SIG-M5 treated with dmso at 0.1 percent for 504 hours (cell line): ENCODE results near the gene NFXL1.

ENCODE experiments used
- DNase-seq: peaks from one replicate; lab custom pipeline; 2025; ENCODE audit not compliant: unreplicated experiment; lab: John Stamatoyannopoulos, UW

Gene NFXL1

GRCh38 chr4:47835494-47835893 lies 78.9 kb downstream of the NFXL1 start:
- DNase-seq, result no peak

- DNase-seq, result no peak
Measured at GRCh38 chr4:47831026-47831679, 83.2 kb downstream of the NFXL1 start.

DNA sequence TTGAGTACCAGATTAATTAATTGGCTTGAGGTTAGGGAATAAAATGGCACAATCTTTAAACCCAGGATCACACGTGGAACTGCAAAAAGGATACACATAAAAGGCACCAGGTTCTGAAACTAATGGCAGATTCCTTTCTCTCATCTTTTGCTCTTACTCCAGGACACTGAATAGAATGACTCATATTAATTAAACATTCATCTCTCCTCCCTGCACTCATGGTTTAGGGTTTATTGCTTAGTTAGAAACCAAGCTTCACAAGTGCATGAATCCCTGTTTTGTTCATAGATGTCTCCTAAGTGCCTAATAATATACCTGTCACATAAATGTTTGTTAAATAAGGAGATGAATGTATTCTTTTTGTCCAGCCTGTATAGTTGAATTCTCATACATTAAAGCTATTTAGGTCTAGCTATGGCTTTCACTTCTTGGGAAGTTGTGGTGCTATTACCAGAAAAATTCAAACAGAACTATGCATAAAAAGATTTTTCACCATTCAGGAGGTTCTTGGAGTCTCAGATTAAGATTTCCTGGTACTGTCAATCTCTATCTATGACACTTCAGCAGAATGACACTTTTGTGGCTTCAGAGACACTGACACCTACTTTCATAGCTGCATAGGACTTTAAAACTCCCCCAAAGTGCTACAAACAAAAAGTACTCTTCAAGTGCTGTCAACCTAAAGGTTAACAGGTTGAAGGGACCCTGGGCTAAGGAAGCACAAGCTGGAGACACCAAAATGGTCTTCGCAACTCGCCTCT lies 83.9 kb downstream of the NFXL1 start:
- no peak for DNase-seq

DNA sequence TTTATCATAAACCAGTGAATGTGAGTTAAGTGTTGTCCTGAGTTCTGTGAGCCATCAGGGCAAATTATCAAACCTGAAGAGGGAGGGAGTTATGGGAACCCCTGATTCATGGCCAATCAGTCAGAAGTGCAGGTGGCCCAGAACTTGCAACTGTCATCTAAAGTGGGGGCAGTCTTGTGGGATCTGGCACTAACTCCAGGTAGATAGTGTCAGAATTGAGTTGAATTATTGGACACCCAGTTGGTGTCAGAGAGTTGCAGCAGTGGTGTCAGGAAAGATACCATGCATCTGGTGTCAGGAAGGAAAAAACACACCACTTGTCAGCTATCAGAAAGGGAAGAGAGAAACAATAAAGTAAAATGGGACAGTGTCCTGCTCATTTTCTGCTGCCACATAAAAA lies 84.9 kb downstream of the NFXL1 start:
- DNase-seq, result no peak

- DNase-seq, result no peak
Measured at GRCh38 chr4:47827343-47828047, 86.9 kb downstream of the NFXL1 start.

- DNase-seq, result no peak
Measured at GRCh38 chr4:47824840-47825239, 89.5 kb downstream of the NFXL1 start.

- DNase-seq, result no peak
Measured at GRCh38 chr4:47819178-47819577, 95.2 kb downstream of the NFXL1 start.

- DNase-seq, result no peak
Measured at GRCh38 chr4:47817275-47817674, 97.1 kb downstream of the NFXL1 start.

GRCh38 chr4:47816748-47817147 lies 97.6 kb downstream of the NFXL1 start:
- DNase-seq, result no peak

GRCh38 chr4:47814618-47815295 lies 99.6 kb downstream of the NFXL1 start:
- no peak for DNase-seq

DNA sequence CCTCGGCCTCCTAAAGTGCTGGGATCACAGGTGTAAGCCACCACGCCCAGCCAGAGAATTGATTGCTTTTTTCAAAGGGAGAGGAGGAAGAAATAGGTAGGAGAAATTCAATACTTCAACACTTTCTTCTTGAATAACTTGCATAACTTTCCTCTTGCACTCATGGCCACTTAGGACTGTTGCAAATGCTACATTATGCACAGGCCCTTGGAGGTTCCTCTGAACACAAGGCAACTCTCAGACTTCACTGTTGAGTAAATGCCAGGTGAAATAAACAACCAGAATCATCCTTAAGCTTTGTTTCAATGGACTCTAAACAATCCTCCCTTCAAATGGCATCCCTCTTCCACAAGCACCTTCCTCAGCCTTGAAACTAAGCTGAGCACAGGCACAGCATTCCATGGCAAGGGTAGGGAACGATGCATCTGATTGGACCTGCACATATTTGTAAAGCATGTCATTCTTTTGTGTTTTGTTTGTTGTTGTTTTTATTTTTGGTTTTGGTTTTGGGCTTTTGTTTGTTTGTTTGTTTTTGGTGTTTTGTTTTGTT lies 104.7 kb downstream of the NFXL1 start:
- no peak for DNase-seq

DNA sequence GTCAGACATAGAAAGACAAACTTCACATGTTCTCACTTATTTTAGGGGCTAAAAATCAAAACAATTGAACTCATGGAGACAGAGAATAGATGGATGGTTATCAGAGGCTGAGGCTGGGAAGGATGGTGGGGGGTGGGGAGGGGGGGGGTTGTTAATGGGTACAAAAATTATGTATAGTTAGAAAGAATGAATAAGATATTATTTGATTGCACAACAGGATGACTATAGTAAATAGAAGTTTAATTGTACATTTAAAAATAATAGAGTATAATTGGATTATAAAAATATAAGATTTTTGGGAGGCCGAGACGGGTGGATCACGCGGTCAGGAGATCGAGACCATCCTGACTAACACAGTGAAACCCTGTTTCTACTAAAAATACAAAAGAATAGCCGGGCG lies 109.8 kb downstream of the NFXL1 start:
- no peak for DNase-seq

DNA sequence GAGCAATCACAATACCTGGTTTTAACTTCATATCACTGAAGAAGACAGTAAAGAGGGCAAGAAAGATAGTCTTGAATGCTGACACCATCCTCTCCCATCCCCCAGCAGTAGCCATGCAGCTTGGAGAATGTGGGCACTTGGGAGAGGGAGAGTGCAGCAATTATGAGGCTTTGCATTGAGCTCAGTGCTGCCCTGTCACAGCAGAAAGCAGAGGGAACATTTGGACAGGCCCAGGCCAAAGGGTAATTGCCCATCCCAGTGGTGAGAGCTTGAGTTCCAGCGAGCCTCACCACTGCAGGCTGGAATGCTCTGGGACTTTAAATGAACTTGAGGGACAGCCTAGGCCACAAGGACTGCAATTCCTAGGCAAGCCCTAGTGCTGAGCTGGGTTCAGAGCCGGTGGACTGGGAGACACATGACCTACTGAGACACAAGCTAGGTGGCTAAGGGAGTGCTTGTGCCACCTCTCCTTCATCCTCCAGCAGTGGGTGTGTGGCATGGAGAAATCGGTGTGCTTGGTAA lies 112.8 kb downstream of the NFXL1 start:
- no peak for DNase-seq

GRCh38 chr4:47798165-47798564 lies 116.2 kb downstream of the NFXL1 start:
- DNase-seq, result no peak
